CD14-positive monocyte (primary cell): ENCODE data around the gene ITPK1. TPM values are rescaled to one million over a fixed set of nuclear protein-coding genes. Genes with fewer than 3 reads are reported as not detected.

Experiments used
- DNase-seq, 3 donors: peaks; one replicate each; pipeline ENCODE4 v3.0.0-alpha.2; 2011 to 2022
- H2AFZ ChIP-seq: 2 replicates; pipeline ENCODE4 v1.6.0; 2012; ENCODE audit warnings: mild to moderate bottlenecking, low read depth, low read length, inconsistent platforms; ENCODE audit not compliant: insufficient read depth, poor library complexity, severe bottlenecking
- H3K27ac ChIP-seq, 2 donors: 1 replicate in 1 of 2; 2 replicates in 1 of 2; pipeline ENCODE4 v1.5.1; 2012 to 2013; ENCODE audit warnings: low read length in 2 of 2, control low read depth in 1 of 2, inconsistent platforms in 1 of 2, low read depth in 1 of 2, mild to moderate bottlenecking in 1 of 2
- H3K27me3 ChIP-seq, 2 donors: one replicate each; pipeline versions ENCODE4 v1.6.0 to v1.6.1; 2011 to 2013; ENCODE audit warnings: low read length in 2 of 2; ENCODE audit not compliant: control insufficient read depth in 2 of 2, insufficient read depth in 2 of 2
- H3K36me3 ChIP-seq, 2 donors: replicated peaks in 1 of 2; 1 replicate in 1 of 2; 2 replicates in 1 of 2; pipeline versions ENCODE4 v1.5.1 to v1.6.1; 2012 to 2013; ENCODE audit warnings: low read length in 2 of 2, control low read depth in 1 of 2, inconsistent platforms in 1 of 2, mild to moderate bottlenecking in 1 of 2; ENCODE audit not compliant: insufficient read depth in 2 of 2, control insufficient read depth in 1 of 2
- H3K4me1 ChIP-seq, 2 donors: 1 replicate in 1 of 2; 2 replicates in 1 of 2; pipeline versions ENCODE4 v1.5.1 to v1.6.1; 2012 to 2013; ENCODE audit warnings: low read length in 2 of 2, control low read depth in 1 of 2, inconsistent platforms in 1 of 2, mild to moderate bottlenecking in 1 of 2, moderate library complexity in 1 of 2; ENCODE audit not compliant: insufficient read depth in 2 of 2, control insufficient read depth in 1 of 2
- H3K4me2 ChIP-seq: replicated peaks from 2 replicates; pipeline ENCODE3; 2012; ENCODE audit warnings: low read length, moderate library complexity, mild to moderate bottlenecking; ENCODE audit not compliant: poor library complexity, severe bottlenecking; ENCODE audit errors: extremely low read depth
- H3K4me3 ChIP-seq, 3 experiments: fragments of 200-600 bp in 1 of 3; sonication (generic) in 1 of 3; replicated peaks in 1 of 3; 1 replicate in 2 of 3; 2 replicates in 1 of 3; pipeline ENCODE4 v1.5.1; 2011 to 2013; ENCODE audit warnings: low read length in 3 of 3, mild to moderate bottlenecking in 3 of 3, control low read depth in 2 of 3, low read depth in 2 of 3, inconsistent platforms in 1 of 3, moderate library complexity in 1 of 3
- H3K79me2 ChIP-seq: 2 replicates; pipeline ENCODE4 v1.6.0; 2012; ENCODE audit warnings: mild to moderate bottlenecking, control low read depth, inconsistent platforms, low read length, moderate library complexity; ENCODE audit not compliant: insufficient read depth
- H3K9ac ChIP-seq: 2 replicates; pipeline ENCODE4 v1.6.0; 2017; ENCODE audit warnings: low read length, mild to moderate bottlenecking; ENCODE audit not compliant: insufficient read depth, poor library complexity, severe bottlenecking
- H3K9me3 ChIP-seq, 2 donors: replicated peaks in 1 of 2; 1 replicate in 1 of 2; 2 replicates in 1 of 2; pipeline versions ENCODE4 v1.5.1 to v1.6.1; 2012 to 2013; ENCODE audit warnings: low read length in 2 of 2, control low read depth in 1 of 2; ENCODE audit not compliant: control insufficient read depth in 1 of 2, insufficient read depth in 1 of 2
- H4K20me1 ChIP-seq: 2 replicates; pipeline ENCODE4 v1.6.0; 2012; ENCODE audit warnings: mild to moderate bottlenecking, low read length, control low read depth, moderate library complexity; ENCODE audit not compliant: insufficient read depth
- H3K27ac Mint-ChIP-seq, 7 donors: one replicate each; pipeline ENCODE4 v1.8.0; 2020; ENCODE audit warnings: mild to moderate bottlenecking in 7 of 7, mixed read lengths in 7 of 7, moderate library complexity in 6 of 7, inconsistent platforms in 2 of 7
- H3K27me3 Mint-ChIP-seq, 3 donors: one replicate each; pipeline ENCODE4 v1.8.0; 2021 to 2022; ENCODE audit warnings: low read depth in 3 of 3, mild to moderate bottlenecking in 3 of 3, mixed read lengths in 3 of 3, moderate library complexity in 3 of 3, inconsistent platforms in 1 of 3
- H3K36me3 Mint-ChIP-seq, 2 donors: one replicate each; pipeline ENCODE4 v1.8.0; 2020; ENCODE audit warnings: mixed read lengths in 2 of 2, inconsistent platforms in 1 of 2, mild to moderate bottlenecking in 1 of 2
- H3K4me1 Mint-ChIP-seq: one replicate; pipeline ENCODE4 v1.8.0; 2020; ENCODE audit warnings: mild to moderate bottlenecking, mixed read lengths
- H3K4me3 Mint-ChIP-seq, 2 donors: one replicate each; pipeline ENCODE4 v1.8.0; 2020; ENCODE audit warnings: mild to moderate bottlenecking in 2 of 2, mixed read lengths in 2 of 2, moderate library complexity in 1 of 2
- H3K9me3 Mint-ChIP-seq, 7 donors: one replicate each; pipeline ENCODE4 v1.8.0; 2020 to 2022; ENCODE audit warnings: mixed read lengths in 7 of 7, mild to moderate bottlenecking in 6 of 7, moderate library complexity in 6 of 7, inconsistent platforms in 2 of 7
- CTCF ChIP-seq: fragments of 200-600 bp; IDR thresholded peaks from one replicate; pipeline ENCODE4 v1.8.0; 2022; ENCODE audit warnings: antibody characterized with exemption, mild to moderate bottlenecking
- WGBS: methylation state at CpG from one replicate; pipeline ENCODE4 v1.1.5; 2013; ENCODE audit warnings: missing lambda C conversion rate; ENCODE audit not compliant: insufficient coverage; 5-methylcytosine and 5-hydroxymethylcytosine counted together
- intact Hi-C, 2 donors: fragments of 100-400 bp; cut with micrococcal nuclease; formaldehyde crosslinking; loops; one replicate each; pipeline versions ENCODE4 v1.15.0 to v1.15.1; 2023
- polyA plus RNA-seq, 3 donors: library from polyadenylated mRNA; depleted of rRNA in 1 of 3; unstranded in 2 of 3; stranded (reverse) in 1 of 3; fragments of 300-500 nt in 2 of 3; fragments of >200 nt in 1 of 3; fragmentation: Illumina TruSeq in 2 of 3; gene quantifications; 1 replicate in 2 of 3; 2 replicates in 1 of 3; pipeline ENCODE4 v1.2.3, GENCODE V29; 2012 to 2021

ITPK1 gene
- polyA plus RNA-seq, 3 donors: 57.1 to 144 (median 63.0) TPM

- H3K4me3 ChIP-seq: no peak overlapping the region
- peaks cover 0 to 4% (median 2%) of the 10 kb centered on the region in 3 donors for H3K27me3 Mint-ChIP-seq
- H3K9me3 ChIP-seq: no peaks in the 10 kb centered on the region
- no peak overlapping the region for H2AFZ ChIP-seq
- DNase-seq: no peak
- no peak overlapping the region for H3K4me2 ChIP-seq
- 100% methylated on average over 3 of the region's 5 CpGs for WGBS
- H3K27me3 ChIP-seq: no peaks in the 10 kb centered on the region
- no peak for TF ChIP-seq CTCF
- peaks cover 0 to 8% of the 10 kb centered on the region in 2 donors for H3K36me3 ChIP-seq
- peak overlapping the region in 4 of 7 donors; percentile 58 to 86 (median 75) for H3K27ac Mint-ChIP-seq
- peak overlapping the region; percentile 21 for H3K9ac ChIP-seq
- intact Hi-C loops: no loop called here
- peaks cover 65 to 72% of the 10 kb centered on the region in 2 donors for H3K4me1 ChIP-seq
- no peak overlapping the region for H3K4me3 Mint-ChIP-seq
- peaks cover 77% of the 10 kb centered on the region for H3K4me1 Mint-ChIP-seq
- H3K27ac ChIP-seq: peak overlapping the region in 1 of 2 donors; percentile 72
- H3K9me3 Mint-ChIP-seq: no peaks in the 10 kb centered on the region
- peaks cover 89% of the 10 kb centered on the region for H4K20me1 ChIP-seq
- peaks cover 11 to 27% of the 10 kb centered on the region in 2 donors for H3K36me3 Mint-ChIP-seq
- peaks cover 97% of the 10 kb centered on the region for H3K79me2 ChIP-seq
Observed at GRCh38 chr14:93040982-93041381, 74.7 kb downstream of the ITPK1 start.

- Histone ChIP-seq H4K20me1 (peaks cover 89% of the 10 kb centered on the region), H3K27me3 (no peaks in the 10 kb centered on the region), H3K4me3 (no peak overlapping the region), H3K36me3 (peaks cover 0 to 8% of the 10 kb centered on the region in 2 donors), H3K4me1 (peaks cover 59 to 67% of the 10 kb centered on the region in 2 donors), H2AFZ (no peak overlapping the region), H3K4me2 (no peak overlapping the region), H3K9me3 (no peaks in the 10 kb centered on the region), H3K9ac (no peak overlapping the region), H3K79me2 (peaks cover 97% of the 10 kb centered on the region), H3K27ac (peak overlapping the region; percentile 36 to 72)
- Mint-ChIP-seq H3K4me3 (no peak overlapping the region), H3K36me3 (peaks cover 11 to 26% of the 10 kb centered on the region in 2 donors), H3K9me3 (no peaks in the 10 kb centered on the region), H3K27me3 (peaks cover 0 to 4% (median 0%) of the 10 kb centered on the region in 3 donors), H3K27ac (peak overlapping the region; percentile 35 to 86 (median 72)), H3K4me1 (peaks cover 73% of the 10 kb centered on the region)
- 12% methylated on average over 5 of the region's 5 CpGs for WGBS
- intact Hi-C loops: no loop called here
- DNase-seq: peak in 1 of 3 donors; percentile 36
- no peak for TF ChIP-seq CTCF
Observed at GRCh38 chr14:93040443-93040842, 75.3 kb downstream of the ITPK1 start.
